ENCODE data around the gene BDH2.

DNA sequence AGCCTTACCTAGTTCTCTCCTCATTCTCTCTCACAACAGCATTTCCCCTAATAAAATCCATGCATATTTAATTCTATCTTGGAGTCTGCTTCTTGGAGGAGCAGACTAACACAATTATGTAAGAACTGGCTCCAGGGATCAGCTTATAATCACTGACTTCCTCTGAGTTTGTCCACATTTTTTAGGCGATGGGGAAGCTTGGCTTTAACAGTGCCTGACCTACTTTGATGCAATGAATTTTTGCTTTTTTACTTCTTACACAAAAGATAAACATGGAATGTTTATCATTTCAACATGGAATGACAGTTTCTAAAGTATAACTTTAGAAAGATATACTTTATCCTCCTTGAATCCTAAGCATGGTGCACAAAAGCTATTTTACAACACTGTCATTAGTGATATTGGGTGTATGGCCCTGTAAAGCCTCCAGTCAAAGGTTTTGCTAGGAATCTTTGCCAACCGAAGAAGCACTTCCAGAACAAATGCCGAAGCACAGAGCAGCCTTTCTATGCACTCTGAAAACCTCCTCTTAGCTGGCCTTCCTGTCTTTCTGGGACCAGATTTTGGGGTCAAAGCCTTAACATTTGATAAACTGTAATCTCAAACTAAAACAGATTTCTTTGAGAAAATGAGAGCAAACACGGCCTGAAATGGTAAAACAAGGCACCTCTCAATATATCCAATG, 736 bp downstream of the BDH2 start:
- TF ChIP-seq POLR2AphosphoS5 (IDR thresholded peaks at IDR 0.05), result no peak
- TF ChIP-seq, protein P1, sequence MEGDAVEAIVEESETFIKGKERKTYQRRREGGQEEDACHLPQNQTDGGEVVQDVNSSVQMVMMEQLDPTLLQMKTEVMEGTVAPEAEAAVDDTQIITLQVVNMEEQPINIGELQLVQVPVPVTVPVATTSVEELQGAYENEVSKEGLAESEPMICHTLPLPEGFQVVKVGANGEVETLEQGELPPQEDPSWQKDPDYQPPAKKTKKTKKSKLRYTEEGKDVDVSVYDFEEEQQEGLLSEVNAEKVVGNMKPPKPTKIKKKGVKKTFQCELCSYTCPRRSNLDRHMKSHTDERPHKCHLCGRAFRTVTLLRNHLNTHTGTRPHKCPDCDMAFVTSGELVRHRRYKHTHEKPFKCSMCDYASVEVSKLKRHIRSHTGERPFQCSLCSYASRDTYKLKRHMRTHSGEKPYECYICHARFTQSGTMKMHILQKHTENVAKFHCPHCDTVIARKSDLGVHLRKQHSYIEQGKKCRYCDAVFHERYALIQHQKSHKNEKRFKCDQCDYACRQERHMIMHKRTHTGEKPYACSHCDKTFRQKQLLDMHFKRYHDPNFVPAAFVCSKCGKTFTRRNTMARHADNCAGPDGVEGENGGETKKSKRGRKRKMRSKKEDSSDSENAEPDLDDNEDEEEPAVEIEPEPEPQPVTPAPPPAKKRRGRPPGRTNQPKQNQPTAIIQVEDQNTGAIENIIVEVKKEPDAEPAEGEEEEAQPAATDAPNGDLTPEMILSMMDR (IDR thresholded peaks at IDR 0.05 in 8 of 11, conservative IDR thresholded peaks at IDR 0.05 in 3 of 11), result no peak
- TF ChIP-seq POLR2A (IDR thresholded peaks at IDR 0.05), result no peak
